Left colon (tissue), 2 donors: ENCODE measurements around the gene CHD2. TPM values are rescaled to one million over a fixed set of nuclear protein-coding genes. Genes with fewer than 3 reads are reported as not detected.
"Not testable (repeated sequence)": the region's sequence is repeated elsewhere in the genome, so short reads cannot be mapped to it uniquely, and the experiment has no call there.

Experiments
- ATAC-seq: fragments of 200-7000 bp; cut with Tn5 transposase; one replicate; pipeline ENCODE4 v1.9.1; 2020; ENCODE audit warnings: mild to moderate bottlenecking, moderate library complexity
- DNase-seq, 2 donors: peaks; one replicate each; pipeline ENCODE4 v3.0.0-alpha.2; 2020
- intact Hi-C, 2 donors: fragments of 100-400 bp; cut with DNase I in 1 of 2; cut with micrococcal nuclease in 1 of 2; formaldehyde crosslinking; loops; one replicate each; pipeline versions ENCODE4 v1.11.2 to v1.14.0; 2022; cut with DNase I, micrococcal nuclease
- total RNA-seq, 2 donors: library from RNA; stranded (reverse); fragmentation: NEBNext Ultra II Directional; extraction: Animal tissue kit (Norgen Biotek cat#: 25700); gene quantifications; one replicate each; pipeline ENCODE4 v1.2.1, GENCODE V29; 2021
- donor health status: DM: no; HTN: no; CAD: no.
- donor health status: DM: yes; HTN: yes; CAD: no.

Gene CHD2
- total RNA-seq, 2 donors from 2014 or later: 85.7 to 86.9 TPM

GRCh38 chr15:93024716-93025624 lies 124.8 kb downstream of the CHD2 start:
- DNase-seq: no peak
- no peak for ATAC-seq
- intact Hi-C loops: loop anchor here in 1 of 2 donors (10.0 kb wide), 1 partner anchor 230 kb away; no protein-coding TSS in a partner anchor

GRCh38 chr15:93025625-93025982 lies 125.5 kb downstream of the CHD2 start:
- no peak for DNase-seq
- intact Hi-C loops: loop anchor here in 1 of 2 donors (10.0 kb wide), 1 partner anchor 231 kb away; no protein-coding TSS in a partner anchor
- no peak for ATAC-seq

- intact Hi-C loops: loop anchor here in 1 of 2 donors (10.0 kb wide), 1 partner anchor 232 kb away; no protein-coding TSS in a partner anchor
- no peak for DNase-seq
Observed at GRCh38 chr15:93026380-93026817, 126.3 kb downstream of the CHD2 start.

GRCh38 chr15:93027413-93027812 lies 127.3 kb downstream of the CHD2 start:
- intact Hi-C loops: loop anchor here in 1 of 2 donors (10.0 kb wide), 1 partner anchor 233 kb away; no protein-coding TSS in a partner anchor
- ATAC-seq (no peak), DNase-seq (no peak)

More at GRCh38 chr15:93026380-93026817, 126.3 kb downstream of the CHD2 start:
- no peak for ATAC-seq

GRCh38 chr15:93028111-93028631 lies 128.0 kb downstream of the CHD2 start:
- DNase-seq (no peak), ATAC-seq (no peak)
- intact Hi-C loops: loop anchor here in 1 of 2 donors (10.0 kb wide), 1 partner anchor 233 kb away; no protein-coding TSS in a partner anchor

GRCh38 chr15:93028632-93029213 lies 128.6 kb downstream of the CHD2 start:
- intact Hi-C loops: loop anchor here in 1 of 2 donors (10.0 kb wide), 1 partner anchor 234 kb away; no protein-coding TSS in a partner anchor
- peak; percentile 39 to 72 for DNase-seq
- ATAC-seq: peak; percentile 25

- ATAC-seq: peak; percentile 8
- intact Hi-C loops: loop anchor here in 1 of 2 donors (10.0 kb wide), 1 partner anchor 235 kb away; no protein-coding TSS in a partner anchor
- DNase-seq: no peak
Observed at GRCh38 chr15:93029214-93029835, 129.2 kb downstream of the CHD2 start.

- DNase-seq: peak in 1 of 2 donors; percentile 22
- ATAC-seq: peak; percentile 50
- intact Hi-C loops: loop anchor here (2.0 to 10.0 kb wide), 3 partner anchors 235 to 1091 kb away; no protein-coding TSS in a partner anchor
Observed at GRCh38 chr15:93029836-93030429, 129.8 kb downstream of the CHD2 start.

- intact Hi-C loops: loop anchor here (2.0 to 5.0 kb wide), 2 partner anchors 1087 to 1090 kb away; no protein-coding TSS in a partner anchor
- peak in 1 of 2 donors; percentile 70 for DNase-seq
Observed at GRCh38 chr15:93030430-93031102, 130.4 kb downstream of the CHD2 start.

GRCh38 chr15:93031103-93031464 lies 131.0 kb downstream of the CHD2 start:
- DNase-seq: no peak
- no peak for ATAC-seq
- intact Hi-C loops: loop anchor here (2.0 to 5.0 kb wide), 2 partner anchors 1086 to 1090 kb away; no protein-coding TSS in a partner anchor

More at GRCh38 chr15:93030430-93031102, 130.4 kb downstream of the CHD2 start:
- peak; percentile 75 for ATAC-seq

- not testable (repeated sequence) for ATAC-seq
- DNase-seq: peak in 1 of 2 donors; percentile 24
- intact Hi-C loops: loop anchor here (2.0 to 5.0 kb wide), 2 partner anchors 1086 to 1089 kb away; no protein-coding TSS in a partner anchor
Observed at GRCh38 chr15:93031557-93032384, 131.6 kb downstream of the CHD2 start.

GRCh38 chr15:93032515-93033206 lies 132.5 kb downstream of the CHD2 start:
- intact Hi-C loops: loop anchor here in 1 of 2 donors (5.0 kb wide), 1 partner anchor 1085 kb away; no protein-coding TSS in a partner anchor
- DNase-seq: peak in 1 of 2 donors; percentile 14
- not testable (repeated sequence) for ATAC-seq

- ATAC-seq (no peak), DNase-seq (peak in 1 of 2 donors; percentile 18)
- intact Hi-C loops: loop anchor here in 1 of 2 donors (5.0 kb wide), 1 partner anchor 1084 kb away; no protein-coding TSS in a partner anchor
Observed at GRCh38 chr15:93033434-93034045, 133.4 kb downstream of the CHD2 start.

- intact Hi-C loops: loop anchor here in 1 of 2 donors (5.0 kb wide), 1 partner anchor 1083 kb away; no protein-coding TSS in a partner anchor
- ATAC-seq (no peak), DNase-seq (peak in 1 of 2 donors; percentile 36)
Observed at GRCh38 chr15:93034512-93034911, 134.4 kb downstream of the CHD2 start.
